ENCODE measurements around the gene OASL.
"Not testable (repeated sequence)": the region's sequence is repeated elsewhere in the genome, so short reads cannot be mapped to it uniquely, and the experiment has no call there.

The OASL gene

DNA sequence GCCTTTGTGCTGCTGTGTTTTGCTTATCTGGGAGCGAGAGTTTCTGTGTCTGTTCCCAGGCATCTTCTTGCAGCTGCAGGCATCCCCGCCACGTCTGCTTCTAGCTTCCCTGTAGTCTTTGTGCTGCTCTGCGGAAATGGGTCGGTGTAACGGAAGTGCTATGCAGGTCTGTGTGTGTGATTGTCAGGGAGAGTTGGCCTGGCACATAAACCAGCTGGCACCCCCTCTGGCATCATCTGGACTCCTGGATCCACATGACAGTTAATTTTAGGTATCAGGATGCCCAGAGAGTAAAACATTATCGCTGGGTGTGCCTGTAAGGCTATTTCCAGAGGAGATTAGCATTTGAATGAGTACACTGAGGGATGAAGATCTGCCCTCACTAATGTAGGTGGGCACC lies 9.4 kb upstream of the OASL start:
- no peaks in the 10 kb centered on the region for H3K36me3 ChIP-seq (ENCODE audit: control insufficient read depth, insufficient read depth, low read length)
- no peak for DNase-seq (ENCODE audit: extremely low read depth, insufficient read length)
- H3K27me3 ChIP-seq (replicated peaks; ENCODE audit: control insufficient read depth, insufficient read depth, low read length), result no peaks in the 10 kb centered on the region
- H3K4me3 ChIP-seq (replicated peaks; ENCODE audit: low read depth, low read length), result no peak overlapping the region
- TF ChIP-seq, protein P1, sequence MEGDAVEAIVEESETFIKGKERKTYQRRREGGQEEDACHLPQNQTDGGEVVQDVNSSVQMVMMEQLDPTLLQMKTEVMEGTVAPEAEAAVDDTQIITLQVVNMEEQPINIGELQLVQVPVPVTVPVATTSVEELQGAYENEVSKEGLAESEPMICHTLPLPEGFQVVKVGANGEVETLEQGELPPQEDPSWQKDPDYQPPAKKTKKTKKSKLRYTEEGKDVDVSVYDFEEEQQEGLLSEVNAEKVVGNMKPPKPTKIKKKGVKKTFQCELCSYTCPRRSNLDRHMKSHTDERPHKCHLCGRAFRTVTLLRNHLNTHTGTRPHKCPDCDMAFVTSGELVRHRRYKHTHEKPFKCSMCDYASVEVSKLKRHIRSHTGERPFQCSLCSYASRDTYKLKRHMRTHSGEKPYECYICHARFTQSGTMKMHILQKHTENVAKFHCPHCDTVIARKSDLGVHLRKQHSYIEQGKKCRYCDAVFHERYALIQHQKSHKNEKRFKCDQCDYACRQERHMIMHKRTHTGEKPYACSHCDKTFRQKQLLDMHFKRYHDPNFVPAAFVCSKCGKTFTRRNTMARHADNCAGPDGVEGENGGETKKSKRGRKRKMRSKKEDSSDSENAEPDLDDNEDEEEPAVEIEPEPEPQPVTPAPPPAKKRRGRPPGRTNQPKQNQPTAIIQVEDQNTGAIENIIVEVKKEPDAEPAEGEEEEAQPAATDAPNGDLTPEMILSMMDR (IDR thresholded peaks at IDR 0.05; ENCODE audit: insufficient read depth, low read length, poor library complexity, severe bottlenecking), result no peak

DNA sequence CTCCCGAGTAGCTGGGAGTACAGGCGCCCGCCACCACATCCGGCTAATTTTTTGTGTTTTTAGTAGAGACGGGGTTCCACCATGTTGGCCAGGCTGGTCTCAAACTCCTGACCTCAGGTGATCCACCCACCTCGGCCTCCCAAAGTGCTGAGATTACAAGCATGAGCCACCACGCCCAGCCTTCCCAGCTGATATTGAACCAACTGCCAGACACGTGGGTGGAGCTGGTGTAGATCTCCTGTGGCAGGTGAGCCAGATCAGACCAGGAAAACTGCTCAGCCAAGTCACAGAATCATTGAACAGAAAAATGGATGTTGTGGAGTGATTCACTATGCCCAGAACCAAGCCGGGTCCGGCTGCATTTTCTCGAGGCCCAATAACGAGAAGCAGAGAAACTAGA lies 8.4 kb upstream of the OASL start:
- DNase-seq (ENCODE audit: extremely low read depth, insufficient read length), result not testable (repeated sequence)

DNA sequence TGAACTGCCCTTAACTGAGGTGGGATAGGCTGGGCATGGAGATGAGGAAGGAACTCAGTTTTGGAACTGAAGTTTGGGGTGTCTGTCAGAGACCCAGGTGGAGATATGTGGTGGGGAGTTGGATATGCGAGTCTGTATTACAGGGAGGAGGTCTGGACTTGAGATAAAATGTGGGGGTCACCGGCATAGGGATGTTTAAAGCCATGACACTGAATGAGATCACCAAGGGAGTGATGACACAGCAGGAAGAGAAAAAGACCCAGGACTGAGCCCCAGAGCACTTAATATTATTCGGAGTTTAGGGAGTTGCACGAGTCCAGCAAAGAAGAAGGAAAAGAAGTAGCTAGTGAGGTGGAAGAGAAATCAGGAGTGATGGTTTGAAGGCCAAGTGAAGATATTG lies 4.0 kb upstream of the OASL start:
- no peaks in the 10 kb centered on the region for H3K36me3 ChIP-seq (ENCODE audit: control insufficient read depth, insufficient read depth, low read length)
- H3K27me3 ChIP-seq (replicated peaks; ENCODE audit: control insufficient read depth, insufficient read depth, low read length), result no peaks in the 10 kb centered on the region
- no peak overlapping the region for H3K4me3 ChIP-seq (replicated peaks; ENCODE audit: low read depth, low read length)
- TF ChIP-seq, protein P1 (IDR thresholded peaks at IDR 0.05; ENCODE audit: insufficient read depth, low read length, poor library complexity, severe bottlenecking), result no peak
- no peak for DNase-seq (ENCODE audit: extremely low read depth, insufficient read length)

More for the DNA sequence above, 8.4 kb upstream of the OASL start:
- H3K27me3 ChIP-seq (replicated peaks; ENCODE audit: control insufficient read depth, insufficient read depth, low read length); H3K4me3 ChIP-seq (replicated peaks; ENCODE audit: low read depth, low read length); H3K36me3 ChIP-seq (ENCODE audit: control insufficient read depth, insufficient read depth, low read length): not testable (repeated sequence)

DNA sequence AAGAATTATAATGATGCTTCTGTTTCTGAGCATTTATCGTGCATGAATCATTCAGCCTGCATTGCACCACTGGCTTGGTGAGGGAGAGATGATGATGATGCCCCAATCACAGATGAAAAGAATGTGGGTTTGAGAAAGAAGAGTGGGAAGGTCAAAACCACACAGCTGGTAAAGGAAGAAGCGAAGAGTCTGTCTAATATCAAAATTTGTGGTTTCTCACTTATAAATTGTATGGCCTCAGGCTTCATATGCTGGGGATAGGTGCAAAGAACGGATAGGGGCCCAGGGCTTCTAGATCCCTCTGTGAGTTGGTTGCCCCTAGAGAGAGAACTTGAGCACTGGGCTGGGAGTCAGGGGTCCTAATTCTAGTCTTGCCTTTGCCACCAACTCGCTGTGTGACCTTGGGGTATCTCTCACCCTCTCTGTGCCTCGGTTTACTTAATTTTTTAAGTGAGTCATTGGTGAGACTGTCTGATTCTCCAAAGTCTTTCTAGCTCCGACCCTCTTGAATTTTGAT lies 2.2 kb downstream of the OASL start:
- Histone ChIP-seq H3K36me3 (ENCODE audit: control insufficient read depth, insufficient read depth, low read length) (no peaks in the 10 kb centered on the region), H3K4me3 (replicated peaks; ENCODE audit: low read depth, low read length) (no peak overlapping the region), H3K27me3 (replicated peaks; ENCODE audit: control insufficient read depth, insufficient read depth, low read length) (no peaks in the 10 kb centered on the region)
- TF ChIP-seq, protein P1 (IDR thresholded peaks at IDR 0.05; ENCODE audit: insufficient read depth, low read length, poor library complexity, severe bottlenecking), result no peak
- DNase-seq (ENCODE audit: extremely low read depth, insufficient read length), result no peak

DNA sequence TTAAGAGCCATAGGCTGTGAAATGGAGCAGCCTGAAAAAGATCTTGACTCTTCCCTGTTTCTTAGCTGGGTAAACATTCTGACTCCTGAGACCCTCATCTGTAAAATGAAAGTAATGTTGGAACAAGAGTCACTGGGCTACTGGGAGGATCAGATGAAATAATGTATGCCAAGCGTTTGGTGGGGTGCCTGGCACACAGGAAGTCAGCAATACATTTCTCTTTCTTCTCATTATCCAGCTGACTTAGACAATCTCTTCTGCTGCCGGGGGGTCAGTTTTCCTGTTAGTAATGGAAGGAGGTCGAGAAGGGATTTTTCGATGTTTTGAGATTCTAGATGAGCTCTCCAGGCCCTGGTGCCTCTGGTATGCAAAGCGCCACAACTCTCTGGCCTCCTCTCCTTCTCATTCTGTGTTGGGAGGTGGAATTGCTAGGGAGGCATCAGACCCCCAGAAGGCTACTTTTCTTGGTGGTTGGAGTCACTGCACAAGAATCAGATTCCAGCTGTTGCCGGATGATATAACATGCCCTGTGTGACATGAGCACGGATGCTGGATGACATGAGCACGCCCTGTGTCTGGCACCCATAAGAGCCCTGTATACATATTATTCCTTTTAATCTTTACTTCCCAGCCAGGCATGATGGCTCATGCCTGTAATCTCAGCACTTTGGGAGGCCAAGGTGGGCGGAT lies 4.3 kb downstream of the OASL start:
- no peaks in the 10 kb centered on the region for H3K27me3 ChIP-seq (replicated peaks; ENCODE audit: control insufficient read depth, insufficient read depth, low read length)
- no peak overlapping the region for H3K4me3 ChIP-seq (replicated peaks; ENCODE audit: low read depth, low read length)
- H3K36me3 ChIP-seq (ENCODE audit: control insufficient read depth, insufficient read depth, low read length), result no peaks in the 10 kb centered on the region
- DNase-seq (ENCODE audit: extremely low read depth, insufficient read length), result no peak
- TF ChIP-seq, protein P1 (IDR thresholded peaks at IDR 0.05; ENCODE audit: insufficient read depth, low read length, poor library complexity, severe bottlenecking), result no peak

DNA sequence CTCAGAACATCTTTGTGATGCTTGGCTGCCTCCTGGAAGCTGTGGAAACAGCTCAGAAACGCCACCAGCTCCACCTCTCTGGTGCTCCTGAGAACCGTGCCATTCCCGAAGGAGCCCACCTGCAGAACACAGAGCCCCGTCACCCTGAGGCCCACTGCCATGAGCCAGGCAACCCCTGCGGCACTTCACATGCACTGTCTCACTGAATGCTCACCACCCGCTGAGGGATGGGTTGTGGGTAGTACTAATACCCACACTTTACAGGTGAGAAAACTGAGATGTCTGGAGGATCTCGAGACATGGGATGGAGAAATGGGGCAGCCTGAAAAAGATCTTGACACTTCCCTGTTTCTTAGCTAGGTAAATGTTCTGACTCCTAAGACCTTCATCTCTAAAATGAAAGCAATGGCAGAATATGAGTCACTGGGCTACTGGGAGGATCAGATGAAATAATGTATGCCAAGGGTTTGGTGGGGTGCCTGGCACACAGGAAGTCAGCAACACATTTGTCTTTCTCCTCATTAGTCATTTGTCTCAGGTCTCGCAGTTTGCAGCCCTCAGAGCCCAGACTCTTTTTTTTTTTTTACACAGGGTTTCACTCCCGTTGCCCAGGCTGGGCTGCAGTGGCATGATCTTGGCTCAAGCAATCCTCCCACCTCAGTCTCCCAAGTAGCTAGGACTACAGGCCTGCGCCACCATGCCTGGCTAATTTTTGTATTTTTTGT lies 5.3 kb downstream of the OASL start:
- no peak overlapping the region for H3K4me3 ChIP-seq (replicated peaks; ENCODE audit: low read depth, low read length)
- TF ChIP-seq, protein P1 (IDR thresholded peaks at IDR 0.05; ENCODE audit: insufficient read depth, low read length, poor library complexity, severe bottlenecking), result no peak
- no peaks in the 10 kb centered on the region for H3K27me3 ChIP-seq (replicated peaks; ENCODE audit: control insufficient read depth, insufficient read depth, low read length)
- DNase-seq (ENCODE audit: extremely low read depth, insufficient read length), result no peak
- H3K36me3 ChIP-seq (ENCODE audit: control insufficient read depth, insufficient read depth, low read length), result no peaks in the 10 kb centered on the region

All from GM06990 (cell line).